NB4 (cell line): ENCODE results near the gene TYRO3.

ENCODE experiments used
- DNase-seq: peaks from one replicate; pipeline ENCODE4 v3.0.0; 2010; ENCODE audit warnings: low read depth
- H3K4me3 ChIP-seq: one replicate; pipeline ENCODE4 v1.5.1; 2011; ENCODE audit warnings: mild to moderate bottlenecking, low read depth, low read length, moderate library complexity
- MYC ChIP-seq: IDR thresholded peaks from 2 replicates; pipeline ENCODE4 v1.6.1; 2011; ENCODE audit warnings: low read depth, low read length
- POLR2A ChIP-seq: IDR thresholded peaks from 2 replicates; pipeline ENCODE4 v1.6.1; 2011; ENCODE audit warnings: mild to moderate bottlenecking; ENCODE audit not compliant: insufficient read length; ENCODE audit errors: extremely low read depth
- TF ChIP-seq, protein P1 (sequence below): IDR thresholded peaks from 2 replicates; pipeline ENCODE4 v1.6.1; 2011; ENCODE audit warnings: low read depth, low read length
- TF ChIP-seq, protein P2 (sequence below): IDR thresholded peaks from one replicate; pipeline ENCODE4 v1.5.1; 2012; ENCODE audit warnings: low read depth, low read length

The TYRO3 gene

GRCh38 chr15:41605566-41605965 is 46.6 kb downstream of the TYRO3 start:
- no peak overlapping the region for H3K4me3 ChIP-seq
- TF ChIP-seq, protein P1, sequence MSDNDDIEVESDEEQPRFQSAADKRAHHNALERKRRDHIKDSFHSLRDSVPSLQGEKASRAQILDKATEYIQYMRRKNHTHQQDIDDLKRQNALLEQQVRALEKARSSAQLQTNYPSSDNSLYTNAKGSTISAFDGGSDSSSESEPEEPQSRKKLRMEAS: no peak
- no peak for TF ChIP-seq MYC
- DNase-seq: no peak

- H3K4me3 ChIP-seq: no peak overlapping the region
- no peak for TF ChIP-seq POLR2A
- TF ChIP-seq, protein P1: no peak
- no peak for TF ChIP-seq MYC
- TF ChIP-seq, protein P2, sequence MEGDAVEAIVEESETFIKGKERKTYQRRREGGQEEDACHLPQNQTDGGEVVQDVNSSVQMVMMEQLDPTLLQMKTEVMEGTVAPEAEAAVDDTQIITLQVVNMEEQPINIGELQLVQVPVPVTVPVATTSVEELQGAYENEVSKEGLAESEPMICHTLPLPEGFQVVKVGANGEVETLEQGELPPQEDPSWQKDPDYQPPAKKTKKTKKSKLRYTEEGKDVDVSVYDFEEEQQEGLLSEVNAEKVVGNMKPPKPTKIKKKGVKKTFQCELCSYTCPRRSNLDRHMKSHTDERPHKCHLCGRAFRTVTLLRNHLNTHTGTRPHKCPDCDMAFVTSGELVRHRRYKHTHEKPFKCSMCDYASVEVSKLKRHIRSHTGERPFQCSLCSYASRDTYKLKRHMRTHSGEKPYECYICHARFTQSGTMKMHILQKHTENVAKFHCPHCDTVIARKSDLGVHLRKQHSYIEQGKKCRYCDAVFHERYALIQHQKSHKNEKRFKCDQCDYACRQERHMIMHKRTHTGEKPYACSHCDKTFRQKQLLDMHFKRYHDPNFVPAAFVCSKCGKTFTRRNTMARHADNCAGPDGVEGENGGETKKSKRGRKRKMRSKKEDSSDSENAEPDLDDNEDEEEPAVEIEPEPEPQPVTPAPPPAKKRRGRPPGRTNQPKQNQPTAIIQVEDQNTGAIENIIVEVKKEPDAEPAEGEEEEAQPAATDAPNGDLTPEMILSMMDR: no peak
- DNase-seq: no peak
Measured at GRCh38 chr15:41606997-41607396, 48.0 kb downstream of the TYRO3 start.

DNA sequence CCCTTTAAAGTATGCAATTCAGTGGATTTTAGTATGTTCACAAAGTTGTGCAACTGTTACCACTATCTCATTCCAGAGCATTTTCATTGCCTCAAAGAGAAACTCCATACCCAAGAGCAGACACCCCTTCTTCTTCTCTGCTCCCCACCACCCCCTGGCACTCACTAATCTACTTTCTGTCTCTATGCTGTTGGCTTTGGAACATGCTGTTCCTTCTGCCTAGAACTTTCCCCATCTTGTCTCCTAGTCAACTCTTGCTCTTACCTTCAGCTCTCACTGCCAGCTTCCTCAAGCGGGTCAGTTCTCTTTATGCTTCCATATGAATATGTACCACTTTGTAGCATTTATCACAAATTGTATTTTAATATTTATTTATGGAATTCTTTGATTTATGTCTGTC is 50.1 kb downstream of the TYRO3 start:
- TF ChIP-seq POLR2A (no peak), MYC (no peak)
- TF ChIP-seq, protein P1: no peak
- TF ChIP-seq, protein P2: no peak
- DNase-seq: no peak
- no peak overlapping the region for H3K4me3 ChIP-seq

GRCh38 chr15:41610048-41610447 is 51.0 kb downstream of the TYRO3 start:
- no peak overlapping the region for H3K4me3 ChIP-seq
- DNase-seq: no peak

DNA sequence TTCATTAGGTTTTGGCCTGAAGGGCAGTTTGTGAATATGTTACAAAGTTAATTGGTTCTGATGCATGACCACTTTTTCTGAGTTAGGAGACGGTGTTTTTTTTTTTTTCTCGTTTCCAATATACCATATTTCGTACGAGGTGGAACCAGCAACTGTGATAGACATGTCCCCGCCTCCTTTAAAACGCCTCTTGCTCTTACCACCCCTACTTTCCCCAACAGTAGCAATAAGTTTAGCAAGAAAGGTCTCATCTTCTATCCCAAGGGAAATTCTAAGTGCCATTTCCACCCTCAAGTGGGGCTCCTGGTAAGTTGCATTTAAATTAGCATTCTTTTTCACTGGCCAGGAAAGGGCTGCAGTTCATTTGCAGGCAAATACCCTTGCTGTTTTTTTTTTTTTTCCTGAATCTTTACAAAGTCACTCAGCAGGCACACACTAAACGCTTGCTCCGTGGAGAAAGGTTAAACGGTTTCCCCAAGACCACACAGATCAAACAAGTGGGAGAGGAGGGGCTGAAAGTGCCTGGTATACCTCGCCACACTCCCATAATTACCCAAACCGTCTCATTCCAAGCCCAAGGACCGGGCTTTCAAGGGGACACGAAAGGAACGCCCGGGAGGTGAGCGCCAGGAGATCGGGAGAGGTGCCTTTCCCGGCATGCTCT is 61.7 kb downstream of the TYRO3 start:
- DNase-seq: peak; percentile 65
- no peak for TF ChIP-seq POLR2A
- TF ChIP-seq, protein P1: no peak
- TF ChIP-seq, protein P2: no peak
- TF ChIP-seq MYC: no peak
- H3K4me3 ChIP-seq: peak overlapping the region; percentile 77

More at GRCh38 chr15:41610048-41610447, 51.0 kb downstream of the TYRO3 start:
- TF ChIP-seq, protein P2: no peak
- TF ChIP-seq MYC (no peak), POLR2A (no peak)
- TF ChIP-seq, protein P1: no peak

DNA sequence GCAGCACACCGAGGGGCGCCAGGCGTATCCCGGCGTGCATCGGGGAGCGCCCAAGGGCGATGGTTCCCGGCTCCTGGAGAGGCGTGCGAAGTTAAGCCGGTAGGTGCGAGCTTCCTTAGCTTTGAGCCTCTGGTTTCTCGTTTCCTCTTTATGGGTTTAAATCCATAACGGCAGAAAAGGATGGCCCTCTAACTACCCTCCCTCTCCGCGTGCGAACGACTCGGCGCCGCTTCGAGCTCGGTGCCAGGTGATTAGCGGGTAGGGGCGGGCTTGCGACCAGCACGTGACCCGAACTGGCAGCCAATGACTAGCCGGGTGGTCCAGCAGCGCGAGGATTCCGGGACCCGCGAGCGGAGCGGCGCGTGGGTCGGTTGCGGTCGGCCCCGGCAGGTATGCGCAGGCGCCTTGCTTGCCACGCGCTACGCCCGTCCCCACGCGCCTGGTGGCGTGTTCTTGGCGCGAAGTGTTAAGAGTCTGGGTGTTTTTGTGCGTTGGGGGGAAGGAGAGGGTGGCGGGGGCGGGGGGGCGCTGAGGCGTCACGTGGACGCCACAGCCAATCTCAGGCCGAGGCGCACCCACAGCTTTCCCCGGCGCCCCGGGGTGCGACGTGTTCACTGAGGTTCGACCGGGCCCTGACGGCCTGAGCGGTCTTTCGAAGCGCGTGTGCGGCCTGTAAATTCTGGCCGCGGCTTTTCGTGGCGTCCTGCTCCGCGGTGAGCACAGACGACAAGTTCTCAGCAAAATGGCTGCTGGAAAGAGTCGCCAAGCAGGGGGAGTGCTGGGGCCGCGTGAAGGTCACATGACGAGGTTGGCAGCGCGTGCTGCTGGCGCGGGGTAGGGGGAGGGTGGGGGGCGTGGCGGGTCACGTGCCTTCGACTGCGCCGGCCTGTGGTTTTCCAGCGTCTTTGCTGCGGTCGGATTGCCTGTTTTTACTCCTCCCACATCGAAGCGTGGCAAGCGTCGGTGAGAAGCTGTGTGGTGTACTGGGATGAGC is 62.5 kb downstream of the TYRO3 start:
- TF ChIP-seq, protein P1: no peak
- TF ChIP-seq POLR2A (no peak), MYC (no peak)
- TF ChIP-seq, protein P2: no peak
- peak overlapping the region; percentile 77 for H3K4me3 ChIP-seq
- DNase-seq: peak; percentile 85
